Skin epidermis (tissue), 12 donors: ENCODE data around the gene HELZ2.
"Not testable (repeated sequence)": the region's sequence is repeated elsewhere in the genome, so short reads cannot be mapped to it uniquely, and the experiment has no call there.

ENCODE experiments used
- H3K27ac ChIP-seq, 21 experiments: fragments of 200-600 bp; sonication (generic) in 11 of 21; one replicate each; pipeline ENCODE4 v1.5.0; 2020; ENCODE audit warnings: mild to moderate bottlenecking in 3 of 21, inconsistent platforms in 2 of 21, moderate library complexity in 2 of 21
- H3K4me3 ChIP-seq, 7 experiments: fragments of 200-600 bp; sonication (generic) in 2 of 7; one replicate each; pipeline ENCODE4 v1.5.0; 2020; ENCODE audit warnings: inconsistent platforms in 2 of 7, mild to moderate bottlenecking in 2 of 7, moderate library complexity in 1 of 7

Gene HELZ2

GRCh38 chr20:63574156-63574828, at the start of gene HELZ2:
HELZ2 (minus strand) TSS chr20:63574239; CDS start chr20:63572385, 1,854 bp downstream.
- Histone ChIP-seq H3K27ac (peak within 1 kb of the TSS; percentile 87 to 98 (median 94)), H3K4me3 (peak within 1 kb of the TSS; percentile 58 to 95 (median 84))

GRCh38 chr20:63622732-63623131, 48.7 kb upstream of the HELZ2 start:
- no peak overlapping the region for H3K4me3 ChIP-seq
- H3K27ac ChIP-seq = no peak overlapping the region

- no peak overlapping the region for H3K27ac ChIP-seq
- no peak overlapping the region for H3K4me3 ChIP-seq
Observed at GRCh38 chr20:63622096-63622495, 48.1 kb upstream of the HELZ2 start.

GRCh38 chr20:63620991-63621390, 47.0 kb upstream of the HELZ2 start:
- Histone ChIP-seq H3K27ac (no peak overlapping the region), H3K4me3 (no peak overlapping the region)

GRCh38 chr20:63619505-63619904, 45.5 kb upstream of the HELZ2 start:
- Histone ChIP-seq H3K27ac (no peak overlapping the region), H3K4me3 (no peak overlapping the region)

GRCh38 chr20:63619086-63619485, 45.0 kb upstream of the HELZ2 start:
- Histone ChIP-seq H3K27ac (no peak overlapping the region), H3K4me3 (no peak overlapping the region)

- no peak overlapping the region for H3K27ac ChIP-seq
- H3K4me3 ChIP-seq = no peak overlapping the region
Observed at GRCh38 chr20:63618291-63618980, 44.4 kb upstream of the HELZ2 start.

GRCh38 chr20:63617876-63618265, 43.8 kb upstream of the HELZ2 start:
- H3K4me3 ChIP-seq = no peak overlapping the region

GRCh38 chr20:63617092-63617875, 43.2 kb upstream of the HELZ2 start:
- H3K27ac ChIP-seq = no peak overlapping the region
- no peak overlapping the region for H3K4me3 ChIP-seq

More at GRCh38 chr20:63617876-63618265, 43.8 kb upstream of the HELZ2 start:
- no peak overlapping the region for H3K27ac ChIP-seq

GRCh38 chr20:63613863-63614594, 40.0 kb upstream of the HELZ2 start:
- H3K4me3 ChIP-seq, H3K27ac ChIP-seq: not testable (repeated sequence)

- H3K4me3 ChIP-seq = no peak overlapping the region
- H3K27ac ChIP-seq = peak overlapping the region in 1 of 21 experiments; percentile 39
Observed at GRCh38 chr20:63612276-63612931, 38.4 kb upstream of the HELZ2 start.

GRCh38 chr20:63611646-63612045, 37.6 kb upstream of the HELZ2 start:
- no peak overlapping the region for H3K27ac ChIP-seq
- no peak overlapping the region for H3K4me3 ChIP-seq

- H3K4me3 ChIP-seq = no peak overlapping the region
- no peak overlapping the region for H3K27ac ChIP-seq
Observed at GRCh38 chr20:63610581-63611435, 36.8 kb upstream of the HELZ2 start.

- no peak overlapping the region for H3K4me3 ChIP-seq
- no peak overlapping the region for H3K27ac ChIP-seq
Observed at GRCh38 chr20:63606686-63607085, 32.6 kb upstream of the HELZ2 start.

GRCh38 chr20:63602321-63602720, 28.3 kb upstream of the HELZ2 start:
- Histone ChIP-seq H3K4me3 (no peak overlapping the region), H3K27ac (no peak overlapping the region)

GRCh38 chr20:63601679-63602078, 27.6 kb upstream of the HELZ2 start:
- H3K4me3 ChIP-seq, H3K27ac ChIP-seq: not testable (repeated sequence)

GRCh38 chr20:63599396-63600050, 25.5 kb upstream of the HELZ2 start:
- Histone ChIP-seq H3K27ac (no peak overlapping the region), H3K4me3 (no peak overlapping the region)
